SIG-M5 (cell line): Measurements from ENCODE around the gene ADH7.
"Not testable (repeated sequence)": the region's sequence is repeated elsewhere in the genome, so short reads cannot be mapped to it uniquely, and the experiment has no call there.

Experiments used
- DNase-seq: peaks from one replicate; lab custom pipeline; 2025; lab: John Stamatoyannopoulos, UW

The ADH7 gene

DNA sequence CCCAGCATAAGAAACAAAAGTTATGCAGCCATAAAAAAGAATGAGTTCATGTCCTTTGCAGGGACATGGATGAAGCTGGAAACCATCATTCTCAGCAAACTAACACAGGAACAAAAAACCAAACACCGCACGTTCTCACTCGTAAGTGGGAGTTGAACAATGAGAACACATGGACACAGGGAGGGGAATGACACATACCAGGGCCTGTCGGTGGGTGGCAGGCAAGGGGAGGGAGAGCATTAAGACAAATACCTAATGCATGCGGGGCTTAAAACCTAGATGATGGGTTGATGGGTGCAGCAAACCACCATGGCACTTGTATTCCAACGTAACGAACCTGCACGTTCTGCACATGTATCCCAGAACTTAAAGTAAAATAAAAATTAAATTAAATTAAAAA is 19.4 kb downstream of the ADH7 start:
- not testable (repeated sequence) for DNase-seq

DNA sequence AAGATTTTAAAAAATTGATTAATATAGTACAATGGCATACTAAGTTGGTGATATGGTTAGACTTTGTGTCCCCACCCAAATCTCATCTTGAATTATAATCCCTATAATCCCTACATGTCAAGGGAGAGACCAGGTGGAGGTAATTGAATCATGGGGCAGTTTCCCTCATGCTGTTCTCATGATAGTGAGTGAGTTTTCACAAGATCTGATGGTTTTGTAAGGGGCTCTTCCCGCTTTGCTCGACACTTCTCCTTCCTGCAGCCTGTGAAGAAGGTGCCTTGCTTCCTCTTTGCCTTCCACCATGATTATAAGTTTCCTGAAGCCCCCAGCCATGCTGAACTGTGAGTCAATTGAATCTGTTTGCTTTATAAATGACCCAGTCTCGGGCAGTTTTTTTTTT is 20.2 kb downstream of the ADH7 start:
- DNase-seq, result not testable (repeated sequence)

DNA sequence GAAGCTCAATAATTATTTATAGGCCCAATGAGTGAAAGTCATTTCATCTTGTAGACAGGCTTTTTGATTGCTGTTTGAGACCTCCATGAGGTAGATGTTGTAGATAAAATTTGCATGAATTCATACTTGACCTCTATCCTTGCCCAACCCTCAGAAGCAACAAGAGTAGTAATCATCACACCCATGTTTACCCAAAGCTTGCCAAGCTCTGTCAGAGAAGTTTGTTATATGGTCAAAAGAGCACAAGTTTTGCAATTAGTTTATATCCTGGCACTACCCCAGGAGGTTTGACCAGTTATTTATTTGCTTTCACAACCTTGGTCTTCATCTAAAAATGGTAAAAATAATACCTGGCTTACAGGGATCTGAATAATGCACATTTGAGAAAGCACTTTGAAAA is 20.7 kb downstream of the ADH7 start:
- DNase-seq, result no peak

DNA sequence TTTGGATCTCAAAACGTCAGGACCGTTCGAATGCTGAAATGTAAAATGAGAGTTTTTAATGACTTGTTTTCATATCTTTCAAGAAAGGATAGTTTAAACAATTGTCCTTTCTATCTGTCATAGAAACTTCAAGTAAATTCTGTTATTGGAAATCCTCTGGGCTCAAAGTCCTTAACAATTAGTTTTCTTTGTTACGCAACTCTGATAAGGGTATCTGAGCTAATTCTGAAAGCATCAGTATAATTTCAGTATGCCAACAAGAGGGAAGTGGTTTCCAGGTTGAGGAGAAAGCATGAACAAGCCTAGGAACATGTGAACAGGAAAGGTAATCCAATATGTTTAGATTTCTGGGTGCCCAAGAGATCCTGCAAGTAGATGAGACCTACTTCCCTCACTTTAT is 22.0 kb downstream of the ADH7 start:
- DNase-seq, result no peak

DNA sequence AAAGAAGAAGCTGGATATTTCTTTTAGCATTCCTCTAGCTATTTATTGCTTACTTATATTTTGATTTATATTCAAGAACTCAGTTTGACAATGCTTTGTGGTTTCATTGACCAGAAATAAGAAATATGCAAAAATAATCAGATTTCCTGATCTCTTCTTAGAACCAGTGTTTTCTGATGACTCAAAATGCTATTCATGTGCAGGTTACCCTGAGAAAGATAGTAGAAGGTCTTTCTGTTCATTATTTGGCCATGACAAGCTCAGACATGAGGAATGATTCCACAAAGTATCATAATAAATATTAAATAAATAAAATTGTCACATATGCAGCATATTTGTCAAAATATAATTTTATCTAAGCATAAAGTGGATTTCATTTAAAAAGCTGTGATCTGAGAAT is 24.1 kb downstream of the ADH7 start:
- DNase-seq, result no peak

DNA sequence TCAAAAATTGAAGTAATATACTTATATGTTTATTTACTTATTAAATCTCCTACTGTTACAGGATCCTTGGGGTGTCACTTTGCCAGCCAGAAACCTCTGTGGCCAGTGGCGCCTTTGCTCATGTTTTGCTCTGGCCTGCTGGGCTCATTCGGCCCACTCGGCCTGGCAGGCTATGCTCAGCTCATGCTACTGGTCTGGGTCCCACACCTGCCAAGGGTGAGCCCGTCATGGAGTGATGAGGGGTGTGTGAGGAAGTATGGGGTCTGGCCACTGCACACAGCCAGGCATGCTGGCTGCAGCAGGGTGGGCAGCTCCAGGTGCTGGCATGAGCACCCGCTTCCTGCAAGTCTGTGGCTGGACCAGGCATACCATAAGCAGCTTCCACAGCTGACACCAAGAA is 25.1 kb downstream of the ADH7 start:
- DNase-seq, result no peak

DNA sequence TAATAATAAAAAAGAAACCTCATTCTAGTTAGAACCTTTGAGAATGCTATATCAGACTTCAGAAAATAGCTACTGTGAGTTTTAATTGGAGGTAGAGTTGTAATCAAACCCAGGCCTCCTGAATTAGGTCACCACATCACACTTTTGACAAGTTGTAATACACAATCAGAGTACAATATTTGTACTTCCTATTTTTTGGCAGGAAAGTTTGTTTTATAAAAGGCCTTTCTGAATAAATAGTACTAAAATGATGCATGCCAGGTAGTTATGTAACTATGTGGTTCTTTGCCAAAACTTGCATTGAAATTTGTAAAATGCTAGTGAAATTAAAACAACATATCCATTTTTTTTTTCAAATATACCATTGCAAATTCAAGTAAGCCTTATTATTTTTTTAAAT is 26.8 kb downstream of the ADH7 start:
- no peak for DNase-seq

DNA sequence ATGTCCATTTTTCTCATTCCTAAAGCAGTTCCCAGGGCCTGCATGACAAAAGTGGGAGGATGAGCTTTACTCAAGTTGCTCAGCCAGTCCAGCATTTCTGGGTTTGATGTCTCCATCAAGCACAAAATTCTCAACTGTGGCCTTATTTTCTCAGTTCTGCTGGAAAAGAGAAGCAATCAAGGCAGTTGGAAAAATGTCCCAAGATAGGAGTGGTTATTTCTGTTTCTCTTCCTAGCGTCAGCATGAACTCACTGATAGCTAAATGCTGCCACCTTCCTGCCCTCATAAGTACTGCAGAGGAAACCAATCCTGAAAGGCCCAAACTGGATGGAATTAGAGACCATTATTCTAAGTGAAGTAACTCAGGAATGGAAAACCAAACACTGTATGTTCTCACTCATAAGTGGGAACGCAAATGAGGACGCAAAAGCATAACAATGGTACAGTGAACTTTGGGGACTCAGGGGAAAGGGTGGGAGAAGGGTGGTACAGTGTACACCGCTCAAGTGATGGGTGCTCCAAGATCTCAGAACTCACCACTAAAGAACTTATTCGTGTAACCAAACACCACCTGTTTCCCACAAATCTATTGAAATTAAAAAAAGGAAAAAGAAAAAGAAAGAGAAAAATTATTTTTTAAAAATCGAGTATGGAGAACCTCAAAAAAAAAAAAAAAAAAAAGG is 29.6 kb downstream of the ADH7 start:
- no peak for DNase-seq

DNA sequence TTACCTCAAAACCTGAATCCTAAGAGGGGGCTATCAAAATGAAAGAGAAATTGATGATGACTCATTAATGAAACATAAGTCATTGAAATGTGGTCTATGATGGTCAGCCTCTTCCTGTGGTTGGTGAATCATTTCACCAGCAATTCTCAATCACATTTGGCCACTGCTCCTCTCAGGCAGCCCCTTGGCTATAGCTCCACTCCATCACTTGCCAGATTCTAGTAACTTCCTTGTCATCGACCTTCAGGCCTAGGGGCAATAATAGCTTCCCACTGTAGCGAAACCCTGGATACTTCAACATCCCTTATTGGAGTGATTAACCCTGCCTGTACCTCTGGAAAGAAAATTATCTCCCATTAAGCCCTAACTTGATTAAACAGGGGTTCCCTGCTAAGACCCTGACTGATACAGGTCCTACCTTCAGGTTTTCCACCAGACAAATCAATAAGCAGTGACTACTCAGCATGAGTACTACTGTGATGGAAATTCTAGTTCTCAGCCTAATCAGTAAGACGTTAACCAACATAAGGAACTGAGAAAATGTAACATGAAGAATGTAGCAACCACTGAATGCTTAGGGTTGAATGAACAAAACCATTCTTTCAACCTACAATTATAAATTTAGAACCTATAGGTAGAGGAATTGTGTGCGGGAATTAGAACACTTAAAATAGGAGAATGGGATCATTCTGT is 30.4 kb downstream of the ADH7 start:
- DNase-seq, result no peak

DNA sequence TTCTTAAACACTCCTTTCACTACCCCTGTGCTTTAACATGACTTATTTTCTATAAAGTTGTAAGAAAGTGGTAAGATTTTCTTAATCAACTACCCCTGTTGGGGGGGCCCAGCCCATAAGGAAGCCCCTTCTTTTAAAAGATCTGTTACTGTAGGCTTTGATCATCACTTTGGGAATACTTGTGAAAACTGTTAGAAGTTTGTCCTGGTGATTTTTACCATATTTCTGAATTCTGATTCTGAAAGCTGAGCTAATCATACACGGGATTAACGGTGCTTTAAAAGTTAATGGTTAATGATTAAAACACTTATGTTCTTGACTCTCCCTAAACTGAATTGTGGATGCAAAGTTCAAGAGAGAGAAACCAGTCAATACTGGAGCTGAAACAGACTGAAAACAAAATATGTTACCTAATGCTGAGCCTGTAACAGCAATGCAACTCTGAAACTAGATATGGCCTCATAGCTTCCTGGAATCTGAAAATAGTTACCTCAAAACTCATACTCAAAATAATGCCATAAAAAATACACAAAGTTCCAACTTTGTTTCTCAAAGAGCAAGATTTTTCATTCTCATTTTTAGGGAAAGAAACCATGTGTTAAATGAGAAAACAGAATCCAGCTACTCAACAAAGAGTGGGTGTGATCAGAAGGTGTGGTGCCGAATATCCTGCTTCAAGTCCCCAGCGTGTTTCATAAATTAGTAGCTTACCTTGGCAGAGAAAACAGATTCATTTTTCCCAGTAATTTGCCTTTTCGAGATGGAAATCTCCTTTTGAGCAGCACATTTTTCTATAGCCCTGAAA is 31.6 kb downstream of the ADH7 start:
- DNase-seq, result no peak

DNA sequence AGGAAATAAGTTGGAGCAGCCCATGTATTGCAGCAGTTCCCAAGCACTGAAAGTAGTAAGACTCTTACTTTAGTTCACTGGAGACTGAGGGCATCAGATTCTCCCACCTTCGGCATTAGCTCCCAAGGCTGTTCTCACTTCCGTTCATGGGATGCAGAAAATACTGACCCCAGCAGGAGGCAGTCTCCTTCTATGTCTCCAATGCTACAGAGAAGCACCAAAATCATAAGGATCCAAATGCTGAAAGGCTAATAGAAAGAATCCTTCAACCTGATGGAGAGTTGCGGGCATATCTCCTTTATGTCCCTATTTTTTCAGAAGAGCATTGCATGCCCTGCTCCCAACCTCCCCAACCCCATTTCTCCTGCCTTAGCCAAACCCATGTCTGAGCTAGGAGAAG is 32.4 kb downstream of the ADH7 start:
- DNase-seq, result no peak

DNA sequence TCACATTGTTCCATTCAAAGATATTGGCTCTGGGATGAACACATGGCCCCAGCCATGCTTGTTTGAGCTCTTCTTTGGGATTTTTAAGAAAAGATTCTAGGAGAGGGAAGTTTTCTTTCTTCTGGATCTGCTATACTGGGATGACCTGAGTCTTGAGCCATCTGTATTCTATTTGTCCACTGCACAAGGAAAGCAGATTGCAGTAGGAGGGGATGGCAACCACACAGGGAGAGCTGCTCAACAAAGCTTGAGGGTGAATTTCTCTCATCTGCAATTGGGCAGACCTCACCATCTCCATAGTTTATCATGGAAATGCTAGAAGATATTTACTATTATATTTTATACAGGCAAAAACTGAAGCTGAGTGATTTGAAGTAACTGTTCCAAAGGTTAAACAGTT is 34.3 kb downstream of the ADH7 start:
- DNase-seq, result no peak

DNA sequence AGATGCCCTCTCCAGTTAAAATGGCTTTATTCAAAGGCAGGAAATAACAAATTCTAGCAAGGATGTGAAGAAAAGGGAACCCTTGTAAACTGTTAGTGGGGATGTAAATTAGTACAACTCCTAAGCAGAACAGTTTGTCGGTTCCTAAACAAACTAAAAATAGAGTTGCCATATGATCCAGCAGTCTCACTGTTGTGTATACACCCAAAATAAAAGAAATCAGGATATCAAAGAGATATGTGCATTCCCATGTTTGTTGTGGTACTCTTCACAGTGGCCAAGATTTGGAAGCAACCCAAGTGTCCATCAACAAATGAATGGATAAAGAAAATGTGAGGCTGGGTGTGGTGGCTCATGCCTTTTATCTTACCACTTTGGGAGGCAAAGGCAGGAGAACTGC is 36.1 kb downstream of the ADH7 start:
- DNase-seq, result no peak

DNA sequence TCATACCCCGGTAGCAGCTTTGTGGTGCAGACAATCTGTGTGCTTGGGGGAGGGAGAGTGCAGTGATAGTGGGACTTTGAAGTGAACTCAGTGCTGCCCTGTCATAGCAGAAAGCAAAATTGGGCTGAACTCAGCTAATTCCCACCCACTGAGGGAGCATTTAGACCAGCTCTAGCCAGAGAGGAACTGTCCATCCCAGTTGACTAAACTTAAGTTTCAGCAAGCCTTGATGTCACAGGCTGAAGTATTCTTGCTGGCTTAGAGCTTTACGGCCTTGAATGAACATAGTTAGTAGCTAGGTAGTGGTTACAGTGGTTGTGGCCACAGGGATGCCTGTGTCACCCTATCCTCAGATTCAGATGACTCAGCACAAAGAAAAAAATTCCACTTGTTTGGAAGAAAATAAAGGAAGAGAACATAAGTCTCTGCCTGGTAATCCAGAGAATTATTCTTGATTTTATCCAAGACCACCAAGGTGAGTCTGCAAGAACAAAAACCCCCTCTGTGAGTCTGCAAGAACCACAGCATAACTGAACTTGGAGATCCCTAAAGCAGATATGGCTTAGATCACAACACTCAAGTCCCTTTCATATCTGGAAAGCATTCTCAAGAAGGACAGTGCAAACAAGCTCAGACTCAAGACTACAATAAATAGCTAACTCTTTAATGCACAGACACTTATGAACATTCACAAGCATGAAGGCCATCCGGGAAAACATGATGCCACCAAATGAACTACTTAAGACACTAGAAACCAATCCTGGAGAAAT is 39.4 kb downstream of the ADH7 start:
- DNase-seq, result no peak

DNA sequence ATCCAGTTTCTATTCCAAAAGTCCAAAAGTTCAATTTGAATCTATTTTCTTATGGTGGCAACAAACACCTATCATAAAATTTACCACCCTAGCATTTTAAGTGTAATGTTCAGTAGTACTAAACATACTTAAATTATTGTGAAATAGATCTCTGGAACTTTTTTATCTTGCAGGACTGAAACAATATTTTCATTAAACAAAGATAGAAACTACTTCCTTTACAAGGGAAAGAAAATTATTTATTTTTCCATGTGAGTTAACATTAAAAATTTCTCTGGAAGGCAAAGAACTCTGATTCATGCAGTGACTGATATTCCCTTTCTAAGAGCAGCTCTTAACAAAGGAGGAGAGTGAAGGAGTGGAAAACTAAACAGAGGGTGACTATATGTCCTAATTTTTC is 40.2 kb downstream of the ADH7 start:
- no peak for DNase-seq

DNA sequence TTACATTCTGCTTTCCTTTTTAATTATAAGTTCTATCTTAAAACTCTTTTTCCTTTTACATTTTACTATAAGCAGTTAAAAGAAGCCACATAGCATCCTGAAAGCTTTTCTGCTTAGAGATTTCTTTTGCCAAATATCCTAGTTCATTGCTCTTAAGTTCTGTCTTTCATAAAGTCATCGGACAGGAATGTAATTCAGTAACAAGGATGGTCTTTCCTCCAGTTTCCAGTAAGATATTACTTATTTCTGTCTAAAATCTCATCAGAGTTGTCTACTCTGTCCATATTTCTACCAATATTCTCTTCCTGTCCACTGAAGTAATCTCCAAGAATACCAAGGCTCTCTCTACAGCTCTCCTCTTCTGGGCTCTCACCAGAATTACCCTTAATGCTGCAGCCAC is 45.1 kb downstream of the ADH7 start:
- DNase-seq, result no peak

DNA sequence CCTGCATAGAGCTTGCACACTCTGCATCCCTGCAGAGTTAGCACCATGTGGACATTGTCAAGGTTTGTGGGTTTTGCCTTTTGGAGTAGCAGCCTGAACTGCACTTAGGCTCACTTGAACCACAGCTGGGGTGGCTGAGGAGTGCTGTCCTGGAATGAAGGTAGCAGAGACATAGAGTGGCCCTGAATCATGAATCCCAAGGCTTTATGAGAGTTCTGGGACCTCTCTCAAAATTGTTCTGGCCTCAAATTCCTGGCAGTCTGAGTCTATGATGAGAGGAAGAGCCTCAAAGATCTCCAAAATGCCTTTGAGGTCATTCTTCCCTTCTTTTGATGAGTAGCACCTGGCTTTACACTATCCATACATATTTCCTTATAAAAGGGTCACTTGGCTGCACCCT is 45.5 kb downstream of the ADH7 start:
- DNase-seq, result no peak

DNA sequence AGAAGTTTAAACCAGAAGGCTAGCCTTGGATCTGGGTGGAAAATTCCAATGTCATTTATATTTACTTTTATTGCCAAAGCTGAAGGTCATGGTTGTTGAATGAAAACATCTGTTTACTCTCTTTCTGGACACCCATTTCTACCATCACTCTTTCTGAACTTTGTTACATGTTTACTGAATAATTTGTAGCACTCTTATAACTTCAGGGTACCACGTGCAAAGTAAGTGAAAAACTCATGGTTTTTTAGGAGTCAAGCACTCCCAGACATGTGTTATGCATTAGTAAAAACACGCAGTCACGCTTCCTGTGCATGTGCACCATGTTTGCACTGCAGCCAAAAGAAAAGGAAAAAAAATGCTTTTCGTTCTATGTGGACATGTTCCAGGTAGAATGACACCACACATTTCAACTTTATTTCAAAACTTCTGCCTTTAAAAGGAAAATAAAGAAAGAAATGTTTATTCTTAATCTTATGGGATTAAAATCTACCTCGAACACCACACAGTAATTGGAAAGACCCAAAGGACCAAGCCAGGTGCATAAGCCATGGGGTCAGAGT is 51.2 kb downstream of the ADH7 start:
- no peak for DNase-seq

DNA sequence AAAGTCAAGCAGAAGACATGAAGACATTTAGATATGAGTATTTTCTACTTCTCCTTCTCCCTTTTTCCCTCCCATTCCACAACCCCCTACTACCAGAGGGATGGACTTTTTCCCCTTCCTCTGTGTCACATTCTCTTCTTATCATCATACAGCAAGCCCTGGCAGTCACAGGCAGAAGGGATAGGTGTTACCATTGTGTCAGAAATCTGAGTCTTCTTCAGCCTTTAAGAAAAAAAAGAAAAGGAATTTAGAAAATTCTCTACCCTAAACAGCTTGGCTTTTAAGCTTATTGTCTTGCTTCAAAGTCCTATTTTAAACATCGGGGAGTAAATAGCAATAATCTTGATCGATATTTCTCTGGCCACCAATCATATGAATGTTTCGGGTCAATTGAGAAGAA is 51.7 kb downstream of the ADH7 start:
- DNase-seq, result no peak

DNA sequence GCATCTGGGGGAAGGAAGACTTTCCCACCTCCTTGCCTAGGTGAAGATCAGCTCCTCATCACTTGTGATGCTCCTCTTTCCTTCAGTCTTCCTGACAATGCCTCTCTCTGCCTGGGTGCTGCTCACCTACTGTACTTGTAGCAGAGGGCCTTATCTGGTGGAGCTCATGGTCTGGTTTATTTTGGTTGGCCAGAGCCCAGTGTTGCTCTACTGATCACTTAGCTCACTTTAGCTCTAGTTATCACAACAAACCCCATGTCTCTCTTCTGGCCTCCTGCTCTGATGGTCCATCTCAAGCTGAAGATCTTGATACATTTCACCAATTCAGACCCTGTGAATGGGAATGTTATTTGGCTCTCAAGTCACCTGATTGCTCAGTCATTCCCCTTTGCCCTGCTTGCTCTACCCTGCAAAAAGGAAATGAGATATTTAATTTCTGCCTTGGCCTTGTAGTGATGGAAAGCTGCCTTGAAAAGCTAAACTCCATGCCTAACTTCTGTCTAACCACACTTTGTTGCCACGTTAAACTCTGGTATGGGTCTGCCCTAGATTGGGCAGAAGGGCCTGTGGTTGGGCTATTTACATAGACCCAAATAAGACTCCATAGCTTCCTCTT is 52.3 kb downstream of the ADH7 start:
- DNase-seq, result no peak

DNA sequence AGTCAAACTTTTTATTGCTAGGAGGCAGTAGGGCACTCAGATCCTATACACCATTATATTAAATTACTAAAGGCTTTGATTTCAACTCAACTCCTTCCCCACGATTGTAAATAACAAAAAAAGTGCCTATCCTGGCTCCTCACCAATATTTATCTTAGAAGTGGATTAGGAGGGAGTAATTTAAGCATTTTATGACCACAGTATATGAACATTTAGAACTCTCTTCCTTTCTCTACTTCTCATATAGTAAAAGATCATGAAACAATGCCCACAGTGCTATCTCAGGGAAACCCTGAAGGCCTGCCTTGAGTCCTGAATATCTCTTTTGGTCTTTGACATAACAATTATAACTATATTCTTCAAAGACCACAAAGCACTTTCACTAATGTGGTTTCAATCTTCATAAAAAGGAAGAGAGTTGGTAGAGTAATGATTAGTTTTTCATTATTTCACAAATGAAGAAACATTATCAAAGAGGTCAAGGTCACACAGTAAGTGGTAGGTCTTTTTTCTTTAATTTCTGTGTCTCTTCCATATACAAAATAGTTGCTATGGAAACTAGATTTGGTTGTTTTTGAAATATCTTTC is 53.5 kb downstream of the ADH7 start:
- DNase-seq, result no peak
